ENCODE data around the gene TAS2R1. TPM values are rescaled to one million over a fixed set of nuclear protein-coding genes. Genes with fewer than 3 reads are reported as not detected.

TAS2R1 gene
- polyA plus RNA-seq, 1 of the 3 experiments (the other 2 are of a cell fraction): not detected

DNA sequence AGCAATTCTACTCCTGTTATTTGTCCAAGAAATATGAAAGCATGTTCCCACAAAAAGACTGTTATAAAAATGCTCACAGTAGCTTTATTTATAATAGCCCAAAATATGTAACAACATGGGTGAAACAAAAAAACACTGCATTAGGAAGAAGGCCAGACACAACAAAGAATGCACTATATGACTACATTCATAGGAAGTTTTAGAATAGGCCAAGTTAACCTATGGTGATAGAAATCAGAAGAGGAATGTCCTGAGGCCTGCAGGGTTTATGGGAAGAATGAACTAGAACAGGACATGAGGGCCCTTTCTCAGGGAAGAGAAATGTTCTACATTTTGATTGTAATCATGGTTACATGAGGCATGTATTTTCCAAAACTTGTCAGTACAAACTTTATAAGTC, 24.7 kb upstream of the TAS2R1 start:
- CTCF ChIA-PET: interaction anchor here (1.4 kb wide), 1 partner anchor 11 kb away, joined by 5 read pairs; no protein-coding TSS in a partner anchor
- TF ChIP-seq GATA2 (CRISPR knock-in tag; IDR thresholded peaks at IDR 0.05): no peak
- TF ChIP-seq TCF12 (IDR thresholded peaks at IDR 0.05): no peak
- TF ChIP-seq POLR2AphosphoS5 (IDR thresholded peaks at IDR 0.05; ENCODE audit: low read depth, low read length): no peak
- no peak for TF ChIP-seq IRF3 (IDR thresholded peaks at IDR 0.05; ENCODE audit: low read depth, low read length)
- TF ChIP-seq MXI1 (IDR thresholded peaks at IDR 0.05; ENCODE audit: low read depth, low read length): no peak
- no peak for TF ChIP-seq ELF1 (IDR thresholded peaks at IDR 0.05)
- TF ChIP-seq, protein P1, sequence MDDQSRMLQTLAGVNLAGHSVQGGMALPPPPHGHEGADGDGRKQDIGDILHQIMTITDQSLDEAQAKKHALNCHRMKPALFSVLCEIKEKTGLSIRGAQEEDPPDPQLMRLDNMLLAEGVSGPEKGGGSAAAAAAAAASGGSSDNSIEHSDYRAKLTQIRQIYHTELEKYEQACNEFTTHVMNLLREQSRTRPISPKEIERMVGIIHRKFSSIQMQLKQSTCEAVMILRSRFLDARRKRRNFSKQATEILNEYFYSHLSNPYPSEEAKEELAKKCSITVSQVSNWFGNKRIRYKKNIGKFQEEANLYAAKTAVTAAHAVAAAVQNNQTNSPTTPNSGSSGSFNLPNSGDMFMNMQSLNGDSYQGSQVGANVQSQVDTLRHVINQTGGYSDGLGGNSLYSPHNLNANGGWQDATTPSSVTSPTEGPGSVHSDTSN (IDR thresholded peaks at IDR 0.05): no peak
- TF ChIP-seq RAD21 (IDR thresholded peaks at IDR 0.05; ENCODE audit: low read length): no peak
- no peak for TF ChIP-seq FOXJ3 (CRISPR knock-in tag; IDR thresholded peaks at IDR 0.05)
- TF ChIP-seq EZH2phosphoT487 (IDR thresholded peaks at IDR 0.05; ENCODE audit: borderline replicate concordance, low read depth): no peak
- TF ChIP-seq SMC3 (IDR thresholded peaks at IDR 0.05; ENCODE audit: low read depth, low read length): no peak
- no peak for TF ChIP-seq RFX5 (IDR thresholded peaks at IDR 0.05; ENCODE audit: low read length)
- TF ChIP-seq REST (IDR thresholded peaks at IDR 0.05; ENCODE audit: low read depth, low read length): no peak
- no peak for TF ChIP-seq TEAD4 (IDR thresholded peaks at IDR 0.05; ENCODE audit: borderline replicate concordance, insufficient read depth)
- no peak for TF ChIP-seq RXRA (IDR thresholded peaks at IDR 0.05; ENCODE audit: borderline replicate concordance, low read depth)
- TF ChIP-seq NFIC (IDR thresholded peaks at IDR 0.05; ENCODE audit: borderline replicate concordance): no peak
- no peak for TF ChIP-seq MEF2A (IDR thresholded peaks at IDR 0.05; ENCODE audit: borderline replicate concordance, low read depth)
- no peaks in the 10 kb centered on the region for H3K27me3 ChIP-seq (ENCODE audit: insufficient read depth)
- no peak overlapping the region for H3K9ac ChIP-seq
- no peaks in the 10 kb centered on the region for H3K4me1 ChIP-seq (ENCODE audit: control insufficient read depth in 1 of 2, insufficient read depth in 2 of 2, low read depth in 1 of 2, low read length in 1 of 2)
- no peaks in the 10 kb centered on the region for H4K20me1 ChIP-seq (ENCODE audit: insufficient read depth)
- H3F3A ChIP-seq (replicated peaks; ENCODE audit: insufficient read depth): no peaks in the 10 kb centered on the region
- H3K4me2 ChIP-seq: no peak overlapping the region
- H3K36me3 ChIP-seq (replicated peaks in 1 of 2; ENCODE audit: control insufficient read depth in 1 of 2, insufficient read depth in 2 of 2, low read length in 1 of 2): no peaks in the 10 kb centered on the region
- no peak overlapping the region for H2AFZ ChIP-seq (ENCODE audit: low read depth)
- POLR2A ChIA-PET: no interaction called here
- DNase-seq: no peak
- no peaks in the 10 kb centered on the region for H3K9me2 ChIP-seq
- no peak overlapping the region for H3K27ac ChIP-seq (ENCODE audit: low read depth in 2 of 2, low read length in 1 of 2)
- H3K9me3 ChIP-seq: no peaks in the 10 kb centered on the region
- H3K4me3 ChIP-seq (ENCODE audit: low read depth in 2 of 2, low read length in 1 of 2): no peak overlapping the region
- no peaks in the 10 kb centered on the region for H3K79me2 ChIP-seq (ENCODE audit: insufficient read depth)

All from SK-N-SH (cell line).